HG02571 (cell line): ENCODE results near the gene CLCN2.
A peak's percentile ranks its signal among the peaks of the same experiment; 100 is the strongest.
"Not testable (repeated sequence)": the region's sequence is repeated elsewhere in the genome, so short reads cannot be mapped to it uniquely, and the experiment has no call there.

ENCODE experiments used
- ATAC-seq: cut with Tn5 transposase; IDR thresholded peaks from one replicate; pipeline ENCODE4 v1.9.1; 2021; ENCODE audit warnings: mild to moderate bottlenecking, moderate library complexity; ENCODE audit not compliant: unreplicated experiment

Gene CLCN2

DNA sequence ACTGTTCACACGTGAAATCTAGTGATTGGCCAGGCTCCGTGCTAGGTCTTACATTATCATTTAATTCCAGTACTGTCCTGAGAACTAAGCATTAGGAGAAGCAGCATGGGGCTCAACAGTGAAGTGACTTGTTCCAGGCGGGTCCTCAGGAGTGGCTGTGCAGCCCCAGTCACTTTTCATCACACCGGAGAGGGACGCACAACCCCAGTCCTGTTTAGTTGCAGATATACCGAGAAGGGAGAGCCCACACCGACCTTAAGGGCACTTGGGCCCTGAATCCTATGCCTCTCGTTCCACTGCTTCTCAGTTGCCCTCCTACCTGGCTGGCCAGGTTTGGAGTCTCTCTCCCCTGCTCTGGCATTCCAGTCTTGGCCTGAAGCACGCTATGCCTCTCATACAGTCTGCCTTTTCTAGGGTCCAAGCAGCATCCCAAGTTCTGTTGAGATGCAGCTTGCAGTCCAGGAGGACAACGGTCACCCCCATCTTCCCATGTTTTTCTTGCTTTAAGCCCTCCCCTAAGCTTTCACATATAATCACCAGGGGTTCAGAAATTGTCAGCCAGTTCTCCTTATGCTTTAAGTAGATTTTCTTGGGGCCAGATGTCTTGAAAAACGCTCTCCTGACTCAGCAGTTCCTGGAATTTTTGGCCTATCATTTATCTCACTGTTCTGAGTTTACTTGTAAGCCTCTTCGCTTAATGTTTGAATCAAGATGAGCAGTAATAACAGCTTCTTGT, 13.9 kb downstream of the CLCN2 start:
- ATAC-seq, result no peak

GRCh38 chr3:184346480-184347190, 14.8 kb downstream of the CLCN2 start:
- no peak for ATAC-seq

GRCh38 chr3:184345317-184346144, 15.9 kb downstream of the CLCN2 start:
- no peak for ATAC-seq

DNA sequence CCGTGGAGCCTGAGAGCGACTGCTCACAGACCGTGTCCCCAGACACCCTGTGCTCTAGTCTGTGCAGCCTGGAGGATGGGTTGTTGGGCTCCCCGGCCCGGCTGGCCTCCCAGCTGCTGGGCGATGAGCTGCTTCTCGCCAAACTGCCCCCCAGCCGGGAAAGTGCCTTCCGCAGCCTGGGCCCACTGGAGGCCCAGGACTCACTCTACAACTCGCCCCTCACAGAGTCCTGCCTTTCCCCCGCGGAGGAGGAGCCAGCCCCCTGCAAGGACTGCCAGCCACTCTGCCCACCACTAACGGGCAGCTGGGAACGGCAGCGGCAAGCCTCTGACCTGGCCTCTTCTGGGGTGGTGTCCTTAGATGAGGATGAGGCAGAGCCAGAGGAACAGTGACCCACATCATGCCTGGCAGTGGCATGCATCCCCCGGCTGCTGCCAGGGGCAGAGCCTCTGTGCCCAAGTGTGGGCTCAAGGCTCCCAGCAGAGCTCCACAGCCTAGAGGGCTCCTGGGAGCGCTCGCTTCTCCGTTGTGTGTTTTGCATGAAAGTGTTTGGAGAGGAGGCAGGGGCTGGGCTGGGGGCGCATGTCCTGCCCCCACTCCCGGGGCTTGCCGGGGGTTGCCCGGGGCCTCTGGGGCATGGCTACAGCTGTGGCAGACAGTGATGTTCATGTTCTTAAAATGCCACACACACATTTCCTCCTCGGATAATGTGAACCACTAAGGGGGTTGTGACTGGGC, 16.7 kb downstream of the CLCN2 start:
- ATAC-seq, result no peak

DNA sequence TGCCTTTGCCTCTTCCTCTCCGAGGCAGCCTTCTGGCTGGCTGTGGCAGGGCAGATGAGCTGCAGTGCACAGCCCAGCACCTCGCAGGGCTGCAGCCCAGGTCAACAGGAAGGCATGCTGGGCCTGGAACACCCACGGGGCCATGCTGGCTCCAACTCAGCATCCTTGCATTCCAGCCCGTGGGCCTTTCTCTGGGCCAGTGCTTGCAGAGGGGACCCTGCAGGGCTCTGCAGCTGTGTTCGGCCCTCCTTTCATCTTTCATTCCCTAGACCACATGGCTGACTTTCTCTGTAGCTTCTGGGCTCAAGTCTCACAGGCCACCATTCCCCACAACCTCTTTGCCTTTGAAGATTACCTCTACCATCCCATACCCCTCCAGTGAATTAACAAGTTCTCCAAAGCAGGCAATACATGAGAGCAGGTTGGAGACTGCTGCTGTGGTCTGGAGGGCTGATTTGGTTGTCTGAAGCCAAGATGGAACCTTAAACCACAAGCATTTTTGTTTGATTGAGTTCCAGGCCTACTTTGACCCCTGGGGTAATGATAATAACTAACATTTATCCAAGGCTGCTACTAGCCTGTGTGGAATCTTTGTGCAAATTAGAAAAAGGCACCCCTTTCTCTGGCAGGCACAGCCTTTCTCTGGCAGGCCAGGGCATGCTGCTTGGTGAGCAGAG, 18.1 kb downstream of the CLCN2 start:
- ATAC-seq, result no peak

DNA sequence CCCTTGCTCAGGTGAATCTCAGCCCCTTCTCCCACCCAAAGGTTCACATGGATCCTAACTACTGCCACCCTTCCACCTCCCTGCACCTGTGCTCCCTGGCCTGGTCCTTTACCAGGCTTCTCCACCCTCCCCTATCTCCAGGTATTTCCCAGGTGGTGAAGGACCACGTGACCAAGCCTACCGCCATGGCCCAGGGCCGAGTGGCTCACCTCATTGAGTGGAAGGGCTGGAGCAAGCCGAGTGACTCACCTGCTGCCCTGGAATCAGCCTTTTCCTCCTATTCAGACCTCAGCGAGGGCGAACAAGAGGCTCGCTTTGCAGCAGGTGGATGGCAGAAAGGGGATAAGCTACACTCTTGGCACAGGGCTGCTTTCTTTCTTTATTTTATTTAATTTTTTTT, 19.5 kb downstream of the CLCN2 start:
- ATAC-seq, result no peak

GRCh38 chr3:184339451-184340135, 21.8 kb downstream of the CLCN2 start:
- ATAC-seq, result not testable (repeated sequence)

- no peak for ATAC-seq
Observed at GRCh38 chr3:184339001-184339400, 22.4 kb downstream of the CLCN2 start.

DNA sequence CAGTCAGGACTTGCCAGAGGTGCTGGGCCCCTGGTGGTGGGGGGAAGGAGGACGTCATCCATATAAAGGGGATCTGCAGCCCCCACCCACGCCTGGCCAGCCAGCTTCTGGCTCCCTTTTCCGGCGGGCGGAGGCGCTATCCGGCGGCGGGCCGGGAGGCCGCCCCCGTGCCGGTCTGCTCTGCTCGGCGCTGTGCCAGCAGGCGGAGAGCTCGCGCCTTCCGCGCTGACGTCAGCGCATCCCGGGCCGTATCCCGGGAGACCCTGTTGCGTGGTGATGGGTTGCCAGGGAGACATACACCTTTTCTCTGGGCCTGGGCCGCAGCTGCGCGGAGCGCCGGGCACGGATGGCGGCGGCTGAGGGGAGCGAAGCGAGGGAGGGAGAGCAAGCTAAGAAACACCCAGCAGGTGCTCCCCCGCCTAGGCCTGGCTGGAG, 22.9 kb downstream of the CLCN2 start:
- ATAC-seq, result no peak

- ATAC-seq, result no peak
Observed at GRCh38 chr3:184337981-184338380, 23.4 kb downstream of the CLCN2 start.

DNA sequence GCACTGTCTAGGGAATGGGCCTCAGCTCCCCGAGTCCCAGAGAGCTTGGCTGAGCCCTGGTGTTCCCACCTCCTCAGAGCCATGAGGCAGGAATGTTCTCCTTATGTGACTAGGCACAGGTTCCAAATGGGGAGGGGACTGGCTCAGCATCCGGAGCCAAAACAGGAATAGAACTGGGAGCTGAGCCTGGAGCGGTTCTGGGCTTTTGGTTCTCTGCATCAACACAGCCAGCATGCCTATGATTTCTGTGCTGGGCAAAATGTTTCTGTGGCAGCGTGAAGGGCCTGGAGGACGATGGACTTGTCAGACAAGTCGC, 24.0 kb downstream of the CLCN2 start, which contains the start of gene FAM131A:
Gene FAM131A (plus strand): TSS at position 202 of the 316 bp plus-strand sequence. CDS start 31 bp downstream, at position 233.
- no peak for ATAC-seq

GRCh38 chr3:184336547-184337398, 24.6 kb downstream of the CLCN2 start:
- no peak for ATAC-seq

- ATAC-seq, result peak; percentile 77
Observed at GRCh38 chr3:184335661-184336546, 25.5 kb downstream of the CLCN2 start.

GRCh38 chr3:184335291-184335660, 26.1 kb downstream of the CLCN2 start:
- ATAC-seq, result peak; percentile 6

DNA sequence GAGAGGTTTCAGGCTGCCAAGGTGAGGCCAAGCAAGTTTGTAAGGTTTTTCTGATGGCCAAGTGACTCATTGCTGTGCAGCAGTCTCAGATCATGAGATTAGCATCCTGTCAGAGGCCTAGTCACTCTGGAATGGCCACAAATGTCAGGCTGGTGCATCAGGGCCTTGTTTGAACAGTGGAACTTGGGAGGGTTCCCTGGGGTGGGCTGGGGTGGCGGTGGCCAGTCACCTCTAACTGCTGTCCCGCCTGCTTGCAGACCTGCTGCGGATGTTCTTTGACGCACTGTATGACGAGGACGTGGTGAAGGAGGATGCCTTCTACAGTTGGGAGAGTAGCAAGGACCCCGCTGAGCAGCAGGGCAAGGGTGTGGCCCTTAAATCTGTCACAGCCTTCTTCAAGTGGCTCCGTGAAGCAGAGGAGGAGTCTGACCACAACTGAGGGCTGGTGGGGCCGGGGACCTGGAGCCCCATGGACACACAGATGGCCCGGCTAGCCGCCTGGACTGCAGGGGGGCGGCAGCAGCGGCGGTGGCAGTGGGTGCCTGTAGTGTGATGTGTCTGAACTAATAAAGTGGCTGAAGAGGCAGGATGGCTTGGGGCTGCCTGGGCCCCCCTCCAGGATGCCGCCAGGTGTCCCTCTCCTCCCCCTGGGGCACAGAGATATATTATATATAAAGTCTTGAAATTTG, 26.8 kb downstream of the CLCN2 start:
- ATAC-seq, result no peak

DNA sequence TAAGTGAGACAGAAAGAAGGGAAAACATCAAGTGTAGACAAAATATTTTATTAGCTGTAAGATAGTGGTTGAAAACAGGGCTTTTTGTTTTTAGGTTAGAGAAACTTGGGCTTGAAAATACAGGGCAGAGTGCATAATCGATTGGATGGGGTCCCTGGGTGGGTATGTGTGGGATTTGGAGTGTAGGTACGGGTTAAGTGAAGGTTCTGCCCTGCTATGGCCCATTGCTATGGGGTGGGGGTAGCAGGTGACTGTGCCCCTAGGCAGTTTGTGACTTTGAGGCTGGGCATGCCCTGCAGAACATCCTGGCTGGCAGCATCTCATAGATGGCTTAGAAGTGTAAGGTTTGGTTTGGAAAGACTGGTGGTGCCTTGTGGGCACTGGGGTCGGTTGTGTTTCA, 27.7 kb downstream of the CLCN2 start:
- no peak for ATAC-seq

DNA sequence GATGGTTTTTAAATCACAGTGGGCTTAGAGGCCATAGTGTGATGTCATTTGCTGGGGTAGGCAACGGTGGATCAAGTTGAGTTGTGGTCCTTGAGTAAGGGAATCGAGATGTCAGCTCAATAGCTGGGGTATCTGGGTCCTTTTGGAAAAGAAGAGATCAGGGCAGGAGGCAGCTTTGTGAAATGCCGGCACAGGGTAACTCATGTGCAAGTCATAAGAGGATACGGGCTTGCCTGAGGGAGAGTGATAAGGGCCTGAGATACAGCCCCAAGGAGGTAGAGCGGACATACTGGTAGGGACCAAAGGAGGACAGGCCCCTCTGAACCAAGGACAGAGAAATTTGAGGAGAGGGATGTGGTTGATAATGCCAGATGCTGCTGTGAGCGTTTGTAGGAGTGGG, 28.2 kb downstream of the CLCN2 start:
- no peak for ATAC-seq
